Testis (tissue), 2 donors: Measurements from ENCODE around the gene ARL5C.

Experiments
- POLR2A ChIP-seq: fragments of 450-650 bp; IDR thresholded peaks from one replicate; pipeline ENCODE4 v1.6.1; 2017; ENCODE audit warnings: antibody characterized with exemption, mild to moderate bottlenecking, moderate library complexity
- TF ChIP-seq, protein P1 (sequence below), 3 experiments: fragments of 450-650 bp in 2 of 3; fragments of 200-600 bp in 1 of 3; sonication (generic) in 1 of 3; IDR thresholded peaks; one replicate each; pipeline ENCODE4 v1.5.1; 2016 to 2019; ENCODE audit warnings: antibody characterized with exemption in 3 of 3, mild to moderate bottlenecking in 2 of 3, moderate library complexity in 1 of 3

- TF ChIP-seq, protein P1, sequence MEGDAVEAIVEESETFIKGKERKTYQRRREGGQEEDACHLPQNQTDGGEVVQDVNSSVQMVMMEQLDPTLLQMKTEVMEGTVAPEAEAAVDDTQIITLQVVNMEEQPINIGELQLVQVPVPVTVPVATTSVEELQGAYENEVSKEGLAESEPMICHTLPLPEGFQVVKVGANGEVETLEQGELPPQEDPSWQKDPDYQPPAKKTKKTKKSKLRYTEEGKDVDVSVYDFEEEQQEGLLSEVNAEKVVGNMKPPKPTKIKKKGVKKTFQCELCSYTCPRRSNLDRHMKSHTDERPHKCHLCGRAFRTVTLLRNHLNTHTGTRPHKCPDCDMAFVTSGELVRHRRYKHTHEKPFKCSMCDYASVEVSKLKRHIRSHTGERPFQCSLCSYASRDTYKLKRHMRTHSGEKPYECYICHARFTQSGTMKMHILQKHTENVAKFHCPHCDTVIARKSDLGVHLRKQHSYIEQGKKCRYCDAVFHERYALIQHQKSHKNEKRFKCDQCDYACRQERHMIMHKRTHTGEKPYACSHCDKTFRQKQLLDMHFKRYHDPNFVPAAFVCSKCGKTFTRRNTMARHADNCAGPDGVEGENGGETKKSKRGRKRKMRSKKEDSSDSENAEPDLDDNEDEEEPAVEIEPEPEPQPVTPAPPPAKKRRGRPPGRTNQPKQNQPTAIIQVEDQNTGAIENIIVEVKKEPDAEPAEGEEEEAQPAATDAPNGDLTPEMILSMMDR (IDR thresholded peaks at IDR 0.05) = no peak
- no peak for TF ChIP-seq POLR2A
These were observed 26.9 kb upstream of the ARL5C start for GRCh38 chr17:39192901-39193300.
